ENCODE data around the gene MAML3.

The MAML3 gene

DNA sequence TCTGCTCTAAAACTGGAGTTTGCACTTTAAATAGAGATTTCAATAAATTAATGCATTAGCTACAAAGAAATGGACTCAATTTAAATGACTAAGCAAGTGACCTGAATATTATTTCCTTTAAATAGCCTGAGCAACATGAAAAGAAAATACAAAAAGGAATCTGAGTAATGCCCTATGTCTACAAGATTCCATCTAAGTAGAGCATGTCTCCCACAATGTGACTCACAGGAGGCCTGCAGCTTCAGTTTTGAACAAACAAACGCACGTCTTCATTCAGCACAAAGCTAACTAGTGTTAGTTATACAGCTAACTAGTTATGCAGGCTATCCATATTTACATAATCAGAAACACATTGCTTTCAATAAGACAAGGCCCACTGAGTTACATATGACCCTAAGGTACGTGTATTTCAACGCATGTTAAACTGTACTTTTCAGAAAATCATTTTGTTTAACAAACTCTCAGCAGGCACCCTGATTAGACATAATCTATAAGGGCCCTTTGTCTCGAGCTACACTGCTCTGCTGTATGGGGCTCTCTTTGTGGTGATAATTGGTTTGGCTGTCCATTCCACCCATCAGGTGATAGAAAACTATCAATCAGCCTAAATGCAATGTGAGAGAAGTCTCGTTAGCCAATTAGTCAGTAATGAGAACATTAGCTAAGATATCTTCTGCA lies 116.5 kb downstream of the MAML3 start:
- no peak overlapping the region for H3K4me3 ChIP-seq (ENCODE audit: low read depth, low read length)
- DNase-seq (ENCODE audit: low read depth), result peak; percentile 94
- TF ChIP-seq, protein P1, sequence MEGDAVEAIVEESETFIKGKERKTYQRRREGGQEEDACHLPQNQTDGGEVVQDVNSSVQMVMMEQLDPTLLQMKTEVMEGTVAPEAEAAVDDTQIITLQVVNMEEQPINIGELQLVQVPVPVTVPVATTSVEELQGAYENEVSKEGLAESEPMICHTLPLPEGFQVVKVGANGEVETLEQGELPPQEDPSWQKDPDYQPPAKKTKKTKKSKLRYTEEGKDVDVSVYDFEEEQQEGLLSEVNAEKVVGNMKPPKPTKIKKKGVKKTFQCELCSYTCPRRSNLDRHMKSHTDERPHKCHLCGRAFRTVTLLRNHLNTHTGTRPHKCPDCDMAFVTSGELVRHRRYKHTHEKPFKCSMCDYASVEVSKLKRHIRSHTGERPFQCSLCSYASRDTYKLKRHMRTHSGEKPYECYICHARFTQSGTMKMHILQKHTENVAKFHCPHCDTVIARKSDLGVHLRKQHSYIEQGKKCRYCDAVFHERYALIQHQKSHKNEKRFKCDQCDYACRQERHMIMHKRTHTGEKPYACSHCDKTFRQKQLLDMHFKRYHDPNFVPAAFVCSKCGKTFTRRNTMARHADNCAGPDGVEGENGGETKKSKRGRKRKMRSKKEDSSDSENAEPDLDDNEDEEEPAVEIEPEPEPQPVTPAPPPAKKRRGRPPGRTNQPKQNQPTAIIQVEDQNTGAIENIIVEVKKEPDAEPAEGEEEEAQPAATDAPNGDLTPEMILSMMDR (conservative IDR thresholded peaks at IDR 0.05; ENCODE audit: low read depth, low read length), result no peak

DNA sequence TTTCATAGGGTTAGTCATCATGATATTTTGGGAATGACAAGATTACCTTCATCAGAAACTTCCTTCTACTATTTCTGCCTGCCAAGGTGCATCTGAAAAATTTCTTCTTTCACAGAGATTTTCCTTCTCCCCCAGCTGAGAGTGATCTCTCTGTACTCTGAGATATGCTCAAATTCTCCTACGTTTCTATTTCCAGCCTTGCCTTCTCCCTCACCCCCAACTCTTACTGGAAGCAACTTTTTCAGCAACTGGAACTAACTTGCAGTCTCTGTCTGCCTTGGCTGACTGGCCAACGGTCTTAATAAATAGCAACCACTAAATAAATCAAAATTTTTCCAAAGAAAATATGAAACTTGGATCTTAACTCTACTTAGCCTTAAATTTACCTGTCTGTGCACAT lies 122.3 kb downstream of the MAML3 start:
- H3K4me3 ChIP-seq (ENCODE audit: low read depth, low read length), result no peak overlapping the region
- DNase-seq (ENCODE audit: low read depth), result no peak
- TF ChIP-seq, protein P1 (conservative IDR thresholded peaks at IDR 0.05; ENCODE audit: low read depth, low read length), result no peak

DNA sequence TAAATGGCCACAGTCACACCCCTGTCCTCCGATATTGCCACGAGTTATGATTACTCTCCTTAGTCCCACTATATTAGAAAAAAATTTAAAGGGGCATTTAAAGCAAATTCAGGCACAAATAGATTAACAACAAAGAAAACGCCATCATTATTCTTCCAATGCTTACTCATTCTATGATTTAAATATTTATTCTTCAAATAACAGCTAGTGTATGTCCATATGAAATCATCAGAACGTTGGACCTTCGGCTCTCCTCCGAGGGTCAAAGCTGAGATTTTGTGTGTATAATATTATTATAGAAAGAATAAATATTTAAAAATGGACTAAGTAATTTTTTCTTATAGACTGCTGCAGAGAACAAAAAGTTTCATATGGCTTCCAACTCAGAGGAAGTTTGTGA lies 122.9 kb downstream of the MAML3 start:
- H3K4me3 ChIP-seq (ENCODE audit: low read depth, low read length), result no peak overlapping the region
- TF ChIP-seq, protein P1 (conservative IDR thresholded peaks at IDR 0.05; ENCODE audit: low read depth, low read length), result no peak
- DNase-seq (ENCODE audit: low read depth), result no peak

DNA sequence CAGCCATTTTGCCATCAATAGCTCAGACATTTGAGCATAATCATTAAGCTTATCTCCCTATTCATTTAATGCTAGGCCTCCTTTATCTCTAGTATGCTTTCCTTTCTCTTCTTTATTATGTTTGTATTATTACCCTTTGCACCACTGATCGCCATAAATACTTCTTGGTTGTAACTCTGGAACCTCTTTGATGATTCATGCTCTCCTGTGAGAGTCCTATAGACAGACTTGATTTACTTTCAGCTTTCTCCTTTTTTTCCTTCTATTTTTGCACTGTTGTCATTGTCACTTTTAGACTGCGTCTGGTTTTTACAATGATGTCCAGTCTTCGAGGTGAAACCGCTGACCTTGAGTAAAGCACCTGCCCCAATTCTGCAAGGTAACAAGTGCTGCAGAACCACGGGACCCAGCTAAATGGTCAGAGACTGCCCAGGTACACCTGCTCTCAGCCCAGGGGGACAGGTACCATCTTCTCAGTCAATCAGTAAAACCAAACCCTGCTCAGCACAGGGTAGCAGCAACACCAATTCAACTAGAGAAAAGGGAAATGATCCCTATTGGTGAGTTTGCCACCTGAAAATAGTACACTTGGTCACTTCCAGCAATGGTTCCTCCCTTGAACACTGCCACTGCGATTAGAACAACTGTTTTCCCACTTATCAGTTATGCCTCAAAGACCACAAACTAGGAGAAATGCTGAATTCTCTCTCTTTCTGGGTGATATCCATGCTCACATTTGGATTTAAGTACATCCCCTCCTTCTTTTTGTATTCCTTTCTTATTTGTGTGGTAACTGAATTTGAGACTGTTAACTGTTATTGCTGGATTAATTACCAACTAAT lies 125.1 kb downstream of the MAML3 start:
- H3K4me3 ChIP-seq (ENCODE audit: low read depth, low read length), result no peak overlapping the region
- TF ChIP-seq, protein P1 (conservative IDR thresholded peaks at IDR 0.05; ENCODE audit: low read depth, low read length), result no peak
- peak; percentile 42 for DNase-seq (ENCODE audit: low read depth)

DNA sequence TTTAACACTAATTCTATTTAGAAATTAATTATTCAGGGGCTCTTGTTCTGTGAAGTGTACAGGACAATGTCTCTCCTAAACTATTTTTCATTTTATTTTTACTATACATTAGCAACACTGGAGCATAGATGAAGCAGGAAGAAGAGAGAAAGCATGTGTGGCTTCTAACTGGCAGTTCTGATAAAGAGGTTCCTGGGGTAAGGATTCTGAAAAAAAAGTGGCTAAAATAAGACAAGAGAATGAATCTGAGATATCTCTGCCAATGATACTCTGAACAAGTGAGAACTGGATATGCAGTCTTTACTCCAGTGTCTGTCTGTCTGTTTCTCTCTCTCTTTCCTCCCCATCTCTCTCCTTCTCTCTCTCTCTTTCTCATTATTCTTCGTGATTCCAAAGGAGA lies 125.9 kb downstream of the MAML3 start:
- DNase-seq (ENCODE audit: low read depth), result no peak
- H3K4me3 ChIP-seq (ENCODE audit: low read depth, low read length), result no peak overlapping the region
- TF ChIP-seq, protein P1 (conservative IDR thresholded peaks at IDR 0.05; ENCODE audit: low read depth, low read length), result no peak

DNA sequence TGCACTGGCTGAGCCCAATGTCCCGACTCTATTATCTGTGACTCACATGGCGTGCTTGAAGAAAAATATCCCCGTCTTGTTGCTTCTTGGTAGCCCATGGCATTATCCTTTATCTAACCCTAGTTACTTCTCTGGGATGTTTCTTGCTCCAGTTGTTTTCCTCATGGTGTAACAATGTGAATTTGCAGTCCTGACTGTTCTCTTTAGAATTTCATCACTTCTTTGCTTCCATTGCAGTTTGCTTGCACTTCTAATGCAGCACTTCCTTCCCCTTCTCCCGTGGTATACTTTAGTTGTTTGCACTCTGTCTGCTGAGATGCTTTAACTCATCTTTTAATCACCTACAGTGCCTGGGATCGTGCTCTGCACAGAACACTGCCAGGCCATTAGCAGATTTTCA lies 126.9 kb downstream of the MAML3 start:
- TF ChIP-seq, protein P1 (conservative IDR thresholded peaks at IDR 0.05; ENCODE audit: low read depth, low read length), result no peak
- H3K4me3 ChIP-seq (ENCODE audit: low read depth, low read length), result no peak overlapping the region
- DNase-seq (ENCODE audit: low read depth), result no peak
